ENCODE data around the gene ATP8B4.
"Not testable (repeated sequence)": the region's sequence is repeated elsewhere in the genome, so short reads cannot be mapped to it uniquely, and the experiment has no call there.

Gene ATP8B4

DNA sequence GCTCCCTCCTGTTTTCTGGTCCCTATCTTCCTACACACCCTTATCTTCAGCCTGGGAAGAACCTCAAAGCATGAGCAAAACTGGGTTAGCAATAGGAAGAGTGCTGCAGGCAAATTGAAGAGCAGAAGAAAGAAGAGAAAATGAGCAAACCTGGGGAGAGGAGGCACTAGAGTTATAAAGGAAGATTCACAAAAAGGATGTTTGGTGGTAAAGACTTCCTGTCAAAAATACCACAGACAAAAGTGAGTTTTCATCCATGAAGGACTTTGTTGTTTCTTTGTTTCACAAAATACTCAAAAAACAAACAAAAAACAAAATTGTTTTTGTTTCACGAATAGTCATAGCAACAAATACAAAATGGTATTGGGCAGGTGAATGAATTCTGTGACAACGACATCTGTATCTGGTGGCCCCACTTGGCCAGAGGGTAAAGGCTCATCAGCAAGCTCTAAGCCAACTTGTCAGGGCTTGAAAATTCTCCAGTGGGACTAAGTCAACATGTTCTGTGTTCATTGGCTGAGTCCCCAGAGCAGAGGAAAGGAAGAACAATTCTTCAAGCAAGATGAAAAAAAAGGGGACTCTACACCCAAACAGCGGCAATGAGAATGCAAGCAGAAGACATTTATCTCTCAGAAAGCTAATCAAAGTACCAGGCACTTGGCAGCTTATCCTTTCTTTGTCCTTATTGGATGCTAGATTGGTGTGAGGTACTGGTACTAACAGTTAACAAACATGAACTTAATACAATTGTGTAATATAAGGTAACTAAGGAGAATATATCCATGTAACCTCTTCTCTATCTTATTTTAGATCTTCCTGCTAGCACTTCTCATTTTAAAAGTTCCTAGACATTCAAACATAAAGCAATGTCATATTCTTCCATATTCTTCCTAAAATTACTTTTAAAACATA lies 9.7 kb downstream of the ATP8B4 start:
- DNase-seq (ENCODE audit: low spot score) = no peak

- DNase-seq (ENCODE audit: low spot score) = no peak
Measured at GRCh38 chr15:50108461-50108860, 10.6 kb downstream of the ATP8B4 start.

GRCh38 chr15:50107591-50108408 lies 11.2 kb downstream of the ATP8B4 start:
- DNase-seq (ENCODE audit: low spot score) = no peak

GRCh38 chr15:50107157-50107556 lies 11.9 kb downstream of the ATP8B4 start:
- no peak for DNase-seq (ENCODE audit: low spot score)

DNA sequence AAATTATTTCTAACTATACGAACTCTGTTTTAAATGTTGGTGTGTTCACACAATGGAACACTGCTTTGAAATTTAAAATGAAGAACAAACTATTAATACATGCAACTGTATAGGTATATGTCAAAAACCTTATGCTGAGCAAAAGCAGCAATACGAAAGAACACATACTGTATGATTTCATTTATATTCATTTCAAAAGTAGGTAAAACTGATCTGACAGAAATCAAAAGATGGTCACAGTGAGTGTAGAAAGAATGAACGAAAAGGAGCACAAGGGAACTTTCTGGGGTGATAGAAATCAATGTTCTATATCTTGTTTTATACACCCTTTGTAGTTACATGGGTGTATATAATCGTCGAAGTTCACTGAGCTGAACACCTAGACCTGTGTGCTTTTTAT lies 12.6 kb downstream of the ATP8B4 start:
- DNase-seq (ENCODE audit: low spot score) = no peak

DNA sequence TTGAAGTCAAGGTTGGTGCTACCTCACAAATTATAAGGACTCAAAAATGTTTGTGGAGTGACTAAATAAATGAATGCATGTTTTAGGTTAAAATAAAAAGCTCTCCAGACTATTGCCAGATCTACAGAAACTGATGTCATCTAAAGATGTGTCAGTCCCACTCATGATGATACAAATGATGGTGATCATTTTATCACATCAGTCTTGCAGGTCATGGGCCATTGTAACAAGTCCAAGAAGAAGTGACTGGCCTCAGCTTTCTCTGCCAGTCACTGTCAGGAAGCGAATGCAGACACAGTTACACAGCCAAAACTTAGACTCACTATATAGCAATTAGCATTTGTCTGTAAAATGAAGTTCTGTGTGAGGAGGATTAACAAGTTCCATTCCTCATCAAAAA lies 18.5 kb downstream of the ATP8B4 start:
- no peak for DNase-seq (ENCODE audit: low spot score)

DNA sequence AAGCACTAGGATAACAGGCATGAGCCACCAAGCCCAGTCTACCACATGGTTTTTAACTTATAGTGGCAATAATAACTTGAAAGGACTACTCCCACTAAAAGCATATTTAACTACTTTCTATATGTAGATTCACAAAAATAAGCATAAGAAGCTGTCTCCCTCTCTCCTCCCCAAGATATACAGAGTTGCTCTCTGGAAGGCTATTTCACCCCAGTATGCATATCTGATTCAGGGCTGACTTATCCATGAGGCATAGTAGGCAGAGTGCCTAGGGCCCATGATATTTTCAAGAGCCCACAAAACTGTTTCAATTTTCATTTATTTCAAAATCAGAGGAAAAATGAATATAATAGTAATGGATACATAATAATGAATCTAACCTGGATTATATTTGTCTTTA lies 20.5 kb downstream of the ATP8B4 start:
- DNase-seq (ENCODE audit: low spot score) = no peak

- DNase-seq (ENCODE audit: low spot score) = no peak
Measured at GRCh38 chr15:50095938-50096821, 22.9 kb downstream of the ATP8B4 start.

GRCh38 chr15:50089386-50089785 lies 29.6 kb downstream of the ATP8B4 start:
- DNase-seq (ENCODE audit: low spot score) = not testable (repeated sequence)

GRCh38 chr15:50084932-50085331 lies 34.1 kb downstream of the ATP8B4 start:
- no peak for DNase-seq (ENCODE audit: low spot score)

DNA sequence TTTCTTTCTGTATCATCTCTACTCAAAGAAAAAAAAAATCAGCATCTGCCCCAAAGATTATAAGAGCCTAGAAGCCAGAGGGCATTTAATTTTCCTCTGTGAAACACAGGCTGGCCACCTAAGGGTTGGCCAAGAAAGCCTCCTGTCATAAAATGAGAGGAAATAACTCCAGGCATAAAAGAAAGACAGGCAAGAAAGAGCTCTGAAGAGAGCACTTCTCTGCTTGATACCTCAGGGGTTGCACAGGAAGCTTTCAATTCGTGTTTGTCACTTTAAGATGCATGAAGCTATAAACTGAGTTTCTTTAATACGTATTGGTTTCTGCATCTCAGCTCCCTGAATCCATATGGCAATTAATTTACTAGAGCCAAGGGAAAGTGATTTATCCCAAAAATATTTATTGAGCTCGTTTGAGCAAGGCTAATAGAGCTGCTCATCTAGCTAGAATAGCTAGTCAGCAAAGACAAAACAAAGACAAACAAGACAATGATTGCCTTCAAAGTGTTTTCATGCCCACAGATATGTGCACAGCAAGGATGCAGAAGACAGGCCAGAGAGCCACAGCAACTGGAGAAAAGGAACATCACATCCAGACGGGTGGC lies 35.5 kb downstream of the ATP8B4 start:
- no peak for DNase-seq (ENCODE audit: low spot score)

- no peak for DNase-seq (ENCODE audit: low spot score)
Measured at GRCh38 chr15:50082066-50082465, 37.0 kb downstream of the ATP8B4 start.

GRCh38 chr15:50077651-50078050 lies 41.4 kb downstream of the ATP8B4 start:
- DNase-seq (ENCODE audit: low spot score) = no peak

- no peak for DNase-seq (ENCODE audit: low spot score)
Measured at GRCh38 chr15:50077176-50077575, 41.9 kb downstream of the ATP8B4 start.

DNA sequence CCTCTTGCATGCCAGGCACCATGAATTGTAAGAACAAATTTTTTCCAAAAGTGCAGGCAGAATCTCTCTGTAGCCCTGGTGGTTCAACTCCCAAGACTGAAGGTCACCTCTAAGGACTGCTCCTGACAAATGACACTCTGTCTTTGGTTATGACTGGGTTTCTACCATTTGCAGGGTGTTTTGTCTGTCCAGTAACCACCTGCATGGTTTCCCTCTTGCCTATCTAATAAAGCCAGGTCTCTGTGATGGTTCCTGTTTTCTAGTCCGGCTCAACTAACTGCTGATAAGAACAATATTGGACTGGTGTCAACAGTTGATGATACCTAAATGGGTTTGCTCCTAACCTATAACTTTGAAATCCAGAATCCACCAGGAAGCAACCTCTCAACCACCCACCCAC lies 43.7 kb downstream of the ATP8B4 start:
- DNase-seq (ENCODE audit: low spot score) = no peak

DNA sequence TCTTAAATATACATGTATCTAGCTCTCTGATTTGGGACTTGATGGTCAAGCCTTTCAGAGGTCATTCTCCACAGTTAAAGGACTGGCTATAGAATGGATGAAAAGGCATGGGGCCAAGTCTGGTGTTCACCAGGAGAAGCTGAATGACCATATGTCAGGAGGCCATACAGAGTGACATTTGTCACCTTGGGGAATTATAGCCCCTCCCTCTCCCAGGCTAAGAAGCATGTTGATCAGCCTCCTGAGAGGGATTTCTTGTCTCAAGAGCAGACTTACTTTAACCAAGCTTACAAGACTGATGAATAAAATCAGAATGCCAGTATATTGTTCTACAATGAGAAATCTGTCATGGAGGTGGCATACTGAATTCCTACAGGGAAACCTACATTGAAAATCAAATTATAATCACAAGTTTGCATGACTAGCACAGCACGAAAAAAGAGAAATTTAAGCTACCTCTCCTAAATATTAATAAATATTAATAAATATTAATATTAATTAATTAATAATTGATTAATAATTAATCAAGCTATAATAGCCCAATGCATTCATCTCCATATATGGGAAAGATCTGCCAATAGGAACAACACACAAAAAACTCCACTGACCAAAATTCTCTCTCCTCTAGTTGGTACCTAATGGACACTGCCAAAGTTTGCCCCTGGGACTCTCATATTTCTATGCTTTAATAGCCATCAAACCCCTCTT lies 47.3 kb downstream of the ATP8B4 start:
- DNase-seq (ENCODE audit: low spot score) = no peak

DNA sequence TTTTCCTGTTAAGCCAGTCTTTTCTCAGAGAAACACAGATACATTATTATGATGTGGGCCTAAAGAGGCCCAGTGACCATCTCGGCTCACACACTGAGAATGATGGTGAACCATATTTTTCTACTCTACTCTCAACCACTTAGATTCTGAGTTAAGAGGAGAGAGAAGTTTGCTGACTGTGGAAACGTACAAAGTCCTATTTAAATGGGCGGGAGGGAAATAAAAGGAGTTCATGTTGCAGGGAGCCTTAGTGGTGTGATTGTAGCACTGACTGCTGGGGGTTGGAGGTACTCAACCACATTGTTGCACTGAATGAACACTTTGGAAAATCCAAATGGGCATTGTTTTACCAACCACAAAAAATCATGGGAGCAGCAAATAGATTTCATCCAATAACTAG lies 51.0 kb downstream of the ATP8B4 start:
- no peak for DNase-seq (ENCODE audit: low spot score)

DNA sequence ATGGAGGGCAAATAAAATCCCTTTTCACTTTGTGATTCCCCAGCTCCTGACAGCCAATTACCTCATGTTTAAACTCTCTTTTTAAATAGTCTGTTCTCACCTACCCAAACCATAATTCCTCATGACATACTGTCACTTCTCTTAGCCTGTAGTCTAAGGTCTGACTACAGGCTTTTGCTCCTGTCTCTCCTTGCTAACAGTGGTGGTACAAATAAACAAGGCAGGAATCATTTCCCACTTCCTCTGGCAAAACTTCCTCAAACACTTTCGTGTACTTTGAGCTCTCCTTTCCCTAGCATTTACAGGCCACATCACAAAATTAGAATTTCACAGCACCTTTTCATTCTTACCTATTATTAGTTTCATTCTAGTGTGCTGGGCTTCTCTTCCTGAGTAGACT lies 51.8 kb downstream of the ATP8B4 start:
- DNase-seq (ENCODE audit: low spot score) = no peak

DNA sequence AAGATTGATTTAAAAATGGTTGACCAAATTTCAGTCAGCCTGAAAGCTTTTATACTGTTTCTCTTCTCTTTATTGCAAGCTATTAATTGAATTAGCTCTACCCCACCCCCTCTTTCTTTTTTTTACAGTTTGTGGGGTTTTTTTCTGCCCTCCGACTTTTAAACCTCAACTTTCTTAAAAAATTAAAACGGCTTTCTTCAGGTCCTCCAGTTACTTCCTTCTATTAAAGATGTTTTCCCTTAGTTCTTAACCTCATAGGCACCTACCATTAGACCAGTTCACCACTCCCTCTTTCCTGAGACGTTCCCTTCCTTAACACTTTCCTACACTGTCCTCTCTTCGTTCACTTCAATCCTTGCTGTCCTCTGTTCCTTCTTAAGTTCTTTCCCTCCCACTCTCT lies 52.4 kb downstream of the ATP8B4 start:
- no peak for DNase-seq (ENCODE audit: low spot score)

DNA sequence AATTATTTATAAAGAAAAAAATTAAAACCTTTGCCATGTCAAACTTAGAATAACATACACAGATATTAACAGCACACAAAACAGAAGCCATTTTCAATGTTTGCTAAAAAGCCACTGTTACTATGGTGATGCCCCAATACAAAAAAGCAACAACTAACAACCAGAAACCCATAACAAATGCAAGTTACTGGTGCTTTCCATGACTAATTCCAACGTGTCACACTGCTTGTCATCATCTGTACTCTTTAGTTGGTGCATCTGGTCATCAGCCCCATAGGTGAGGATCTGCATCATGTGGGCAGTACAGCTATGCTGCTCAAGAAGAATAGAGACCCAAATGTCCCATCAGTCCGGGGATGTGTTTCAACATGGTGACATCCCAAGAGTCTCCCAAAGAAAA lies 52.8 kb downstream of the ATP8B4 start:
- no peak for DNase-seq (ENCODE audit: low spot score)

- DNase-seq (ENCODE audit: low spot score) = no peak
Measured at GRCh38 chr15:50065279-50065678, 53.8 kb downstream of the ATP8B4 start.

Data from hematopoietic multipotent progenitor cell treated with erythropoietin and hydrocortisone succinate and interleukin-3 and kit ligand, for 17 days (in vitro differentiated cells).